Small intestine (tissue), 7 donors: Measurements from ENCODE around the gene KDM7A. TPM values are rescaled to one million over a fixed set of nuclear protein-coding genes. Genes with fewer than 3 reads are reported as not detected.

Experiments used
- DNase-seq, 2 donors: peaks; one replicate each; pipeline versions ENCODE4 v3.0.0 to v3.0.0-alpha.2; 2013
- FAIRE-seq: peaks from 2 replicates; lab custom pipeline; 2012; peaks lifted over from hg19 to GRCh38; lab: Jason Lieb, UNC
- H3K27ac ChIP-seq, 3 donors: one replicate each; pipeline ENCODE4 v1.5.1; 2013; ENCODE audit warnings: low read length in 2 of 3, mild to moderate bottlenecking in 2 of 3, control low read depth in 1 of 3, inconsistent platforms in 1 of 3, low read depth in 1 of 3, moderate library complexity in 1 of 3
- H3K27me3 ChIP-seq, 3 donors: one replicate each; pipeline ENCODE4 v1.6.1; 2013; ENCODE audit warnings: low read length in 3 of 3, inconsistent platforms in 1 of 3; ENCODE audit not compliant: control insufficient read depth in 3 of 3, insufficient read depth in 3 of 3
- H3K36me3 ChIP-seq, 3 donors: one replicate each; pipeline ENCODE4 v1.6.1; 2013; ENCODE audit warnings: low read length in 3 of 3, inconsistent platforms in 1 of 3, low read depth in 1 of 3, mild to moderate bottlenecking in 1 of 3, moderate library complexity in 1 of 3; ENCODE audit not compliant: control insufficient read depth in 3 of 3, insufficient read depth in 2 of 3
- H3K4me1 ChIP-seq, 3 donors: one replicate each; pipeline ENCODE4 v1.6.1; 2013; ENCODE audit warnings: low read length in 2 of 3, inconsistent platforms in 1 of 3, low read depth in 1 of 3, mild to moderate bottlenecking in 1 of 3, moderate library complexity in 1 of 3; ENCODE audit not compliant: control insufficient read depth in 3 of 3, insufficient read depth in 2 of 3
- H3K4me3 ChIP-seq, 3 donors: one replicate each; pipeline ENCODE4 v1.5.1; 2013; ENCODE audit warnings: low read length in 3 of 3, control low read depth in 1 of 3, inconsistent platforms in 1 of 3, low read depth in 1 of 3, mild to moderate bottlenecking in 1 of 3, moderate library complexity in 1 of 3
- H3K9me3 ChIP-seq, 2 donors: one replicate each; pipeline ENCODE4 v1.6.1; 2013; ENCODE audit warnings: low read depth in 1 of 2, low read length in 1 of 2; ENCODE audit not compliant: control insufficient read depth in 2 of 2, insufficient read depth in 1 of 2
- WGBS, 3 donors: extraction: QIAGEN DNeasy Blood & Tissue Kit; methylation state at CpG; one replicate each; pipeline ENCODE4 v1.1.7; 2013; 5-methylcytosine and 5-hydroxymethylcytosine counted together
- polyA plus RNA-seq, 4 donors: library from polyadenylated mRNA; stranded (reverse) in 3 of 4; unstranded in 1 of 4; fragments of 200-250 nt in 3 of 4; fragments of 120-200 nt in 1 of 4; gene quantifications; one replicate each; pipeline versions ENCODE4 v1.2.1 to v1.2.3, GENCODE V29; 2013
- donor health status: healthy with polysubstance abuse.
- donor health status: control.
- donor health status: control.
- donor health status: Bipolar disorder and iron deficiency.
- donor health status: healthy.

The KDM7A gene
- polyA plus RNA-seq, 4 donors = 6.2 to 14.1 (median 7.9) TPM

- Histone ChIP-seq H3K27ac (no peak overlapping the region), H3K4me3 (no peak overlapping the region), H3K4me1 (peaks cover 4 to 23% (median 13%) of the 10 kb centered on the region in 3 donors), H3K36me3 (peaks cover 5 to 26% (median 7%) of the 10 kb centered on the region in 3 donors), H3K27me3 (no peaks in the 10 kb centered on the region), H3K9me3 (peaks cover 0 to 5% of the 10 kb centered on the region in 2 donors)
- FAIRE-seq = no peak
- no peak for DNase-seq
Observed at GRCh38 chr7:140051820-140052219, 125.0 kb downstream of the KDM7A start.

- 87 to 98% (median 91%) methylated on average over 3 of the region's 3 CpGs for WGBS, 3 donors
Observed at GRCh38 chr7:140050100-140050499, 126.7 kb downstream of the KDM7A start.

GRCh38 chr7:140049339-140050024 is 127.3 kb downstream of the KDM7A start:
- Histone ChIP-seq H3K36me3 (peaks cover 8 to 21% (median 10%) of the 10 kb centered on the region in 3 donors), H3K27me3 (no peaks in the 10 kb centered on the region), H3K27ac (peak overlapping the region; percentile 66 to 91 (median 81)), H3K9me3 (peaks cover 0 to 5% of the 10 kb centered on the region in 2 donors), H3K4me1 (peaks cover 4 to 35% (median 15%) of the 10 kb centered on the region in 3 donors), H3K4me3 (no peak overlapping the region)
- FAIRE-seq (no peak), DNase-seq (peak; percentile 75 to 96)
- WGBS, 3 donors = 55 to 67% (median 66%) methylated on average over 5 of the region's 5 CpGs

More at GRCh38 chr7:140050100-140050499, 126.7 kb downstream of the KDM7A start:
- H3K4me3 ChIP-seq = no peak overlapping the region
- no peaks in the 10 kb centered on the region for H3K27me3 ChIP-seq
- DNase-seq (no peak), FAIRE-seq (no peak)
- H3K36me3 ChIP-seq = peaks cover 7 to 21% (median 8%) of the 10 kb centered on the region in 3 donors
- peak overlapping the region in 2 of 3 donors; percentile 45 to 50 for H3K27ac ChIP-seq
- H3K4me1 ChIP-seq = peaks cover 4 to 35% (median 15%) of the 10 kb centered on the region in 3 donors
- peaks cover 0 to 5% of the 10 kb centered on the region in 2 donors for H3K9me3 ChIP-seq

GRCh38 chr7:140048989-140049338 is 127.8 kb downstream of the KDM7A start:
- 35 to 47% (median 41%) methylated on average over 1 of the region's 1 CpG for WGBS, 3 donors
- peak overlapping the region; percentile 66 to 91 (median 81) for H3K27ac ChIP-seq
- peaks cover 2 to 35% (median 13%) of the 10 kb centered on the region in 3 donors for H3K4me1 ChIP-seq
- H3K36me3 ChIP-seq = peaks cover 6 to 19% (median 10%) of the 10 kb centered on the region in 3 donors
- FAIRE-seq (no peak), DNase-seq (no peak)
- peaks cover 0 to 5% of the 10 kb centered on the region in 2 donors for H3K9me3 ChIP-seq
- H3K4me3 ChIP-seq = no peak overlapping the region
- H3K27me3 ChIP-seq = no peaks in the 10 kb centered on the region

- 67 to 94% (median 87%) methylated on average over 4 of the region's 4 CpGs for WGBS, 3 donors
- peaks cover 5 to 23% (median 10%) of the 10 kb centered on the region in 3 donors for H3K36me3 ChIP-seq
- DNase-seq (peak in 1 of 2 donors; percentile 9), FAIRE-seq (no peak)
- peaks cover 0 to 5% of the 10 kb centered on the region in 2 donors for H3K9me3 ChIP-seq
- no peak overlapping the region for H3K27ac ChIP-seq
- peaks cover 0 to 35% (median 13%) of the 10 kb centered on the region in 3 donors for H3K4me1 ChIP-seq
- H3K4me3 ChIP-seq = no peak overlapping the region
- H3K27me3 ChIP-seq = no peaks in the 10 kb centered on the region
Observed at GRCh38 chr7:140048138-140048537, 128.6 kb downstream of the KDM7A start.

- 84 to 94% (median 85%) methylated on average over 3 of the region's 3 CpGs for whole genome bisulfite sequencing, 3 donors
Observed at GRCh38 chr7:140047197-140047596, 129.6 kb downstream of the KDM7A start.

GRCh38 chr7:140045697-140046096 is 131.1 kb downstream of the KDM7A start:
- Histone ChIP-seq H3K27me3 (no peaks in the 10 kb centered on the region), H3K4me1 (peaks cover 0 to 35% (median 13%) of the 10 kb centered on the region in 3 donors), H3K27ac (peak overlapping the region in 1 of 3 donors; percentile 55), H3K9me3 (peaks cover 0 to 5% of the 10 kb centered on the region in 2 donors), H3K4me3 (no peak overlapping the region), H3K36me3 (peaks cover 8 to 28% (median 9%) of the 10 kb centered on the region in 3 donors)
- no peak for FAIRE-seq
- peak in 1 of 2 donors; percentile 14 for DNase-seq
- WGBS, 3 donors = 25 to 56% (median 51%) methylated on average over 6 of the region's 6 CpGs

More at GRCh38 chr7:140047197-140047596, 129.6 kb downstream of the KDM7A start:
- no peak for FAIRE-seq
- H3K27ac ChIP-seq = peak overlapping the region in 1 of 3 donors; percentile 55
- peaks cover 0 to 35% (median 13%) of the 10 kb centered on the region in 3 donors for H3K4me1 ChIP-seq
- DNase-seq = no peak
- peaks cover 0 to 5% of the 10 kb centered on the region in 2 donors for H3K9me3 ChIP-seq
- peaks cover 5 to 26% (median 10%) of the 10 kb centered on the region in 3 donors for H3K36me3 ChIP-seq
- H3K27me3 ChIP-seq = no peaks in the 10 kb centered on the region
- H3K4me3 ChIP-seq = no peak overlapping the region

- Histone ChIP-seq H3K4me3 (no peak overlapping the region), H3K27me3 (no peaks in the 10 kb centered on the region), H3K27ac (no peak overlapping the region), H3K36me3 (peaks cover 9 to 32% (median 13%) of the 10 kb centered on the region in 3 donors), H3K9me3 (no peaks in the 10 kb centered on the region), H3K4me1 (peaks cover 0 to 29% (median 5%) of the 10 kb centered on the region in 3 donors)
- no peak for DNase-seq
- no peak for FAIRE-seq
- 93 to 98% (median 95%) methylated on average over 6 of the region's 6 CpGs for WGBS, 3 donors
Observed at GRCh38 chr7:140044251-140044650, 132.5 kb downstream of the KDM7A start.
